Ovary (tissue), 3 donors: ENCODE measurements around the gene BEX3.

Experiments
- CTCF ChIP-seq, 3 donors: fragments of 450-650 bp in 2 of 3; fragments of 200-600 bp in 1 of 3; IDR thresholded peaks; one replicate each; pipeline versions ENCODE4 v1.5.1 to v1.8.0; 2016 to 2022; ENCODE audit warnings: antibody characterized with exemption in 3 of 3, mild to moderate bottlenecking in 1 of 3
- EP300 ChIP-seq: sonication (generic); formaldehyde crosslinking; IDR thresholded peaks from one replicate; pipeline ENCODE4 v1.6.1; 2017; ENCODE audit warnings: antibody characterized with exemption
- donor health status: DM: no; HTN: no; CAD: no.

DNA sequence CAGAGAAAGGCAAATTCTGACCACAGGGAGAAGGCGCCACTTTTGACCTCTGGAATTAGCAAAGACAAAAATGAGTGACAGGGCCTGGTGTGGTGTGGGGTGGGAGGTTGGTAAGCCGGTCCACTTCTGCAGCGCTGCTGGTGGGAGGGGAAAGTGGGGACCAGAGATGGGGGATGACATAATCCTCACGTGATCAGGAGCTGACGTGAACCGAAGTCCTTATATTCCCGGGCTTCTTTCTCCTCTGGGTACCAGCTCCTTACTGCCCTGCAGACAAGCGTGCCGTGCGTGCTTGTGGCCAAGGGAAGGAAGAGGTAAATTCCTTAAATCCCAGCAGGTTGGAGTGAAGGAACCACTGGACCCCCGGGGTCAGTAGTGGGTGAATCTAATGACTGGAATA, 46.3 kb upstream of the BEX3 start, which contains the start of gene TCEAL7:
- TF ChIP-seq CTCF (IDR thresholded peaks at IDR 0.05) (no peak), EP300 (no peak)
